GM21423 (cell line): Measurements from ENCODE around the gene NFIX.

ENCODE experiments used
- ATAC-seq: cut with Tn5 transposase; IDR thresholded peaks from one replicate; pipeline ENCODE4 v1.9.1; 2021; ENCODE audit warnings: mild to moderate bottlenecking, moderate library complexity; ENCODE audit not compliant: unreplicated experiment

NFIX gene

GRCh38 chr19:13053761-13054625 is 58.7 kb downstream of the NFIX start:
- ATAC-seq, result no peak

GRCh38 chr19:13054626-13055212 is 59.4 kb downstream of the NFIX start:
- no peak for ATAC-seq

- ATAC-seq, result no peak
These were observed 60.2 kb downstream of the NFIX start for GRCh38 chr19:13055213-13056051.

- no peak for ATAC-seq
These were observed 60.9 kb downstream of the NFIX start for GRCh38 chr19:13056052-13056660.

GRCh38 chr19:13057147-13057572 is 61.9 kb downstream of the NFIX start:
- ATAC-seq, result no peak

- ATAC-seq, result no peak
These were observed 62.5 kb downstream of the NFIX start for GRCh38 chr19:13057744-13058143.

- no peak for ATAC-seq
These were observed 63.8 kb downstream of the NFIX start for GRCh38 chr19:13058951-13059660.

GRCh38 chr19:13060233-13060963 is 65.1 kb downstream of the NFIX start:
- no peak for ATAC-seq

- ATAC-seq, result peak; percentile 52
These were observed 66.0 kb downstream of the NFIX start for GRCh38 chr19:13060964-13061927.

GRCh38 chr19:13062317-13062716 is 67.0 kb downstream of the NFIX start:
- ATAC-seq, result no peak

- ATAC-seq, result no peak
These were observed 68.3 kb downstream of the NFIX start for GRCh38 chr19:13063461-13064091.

GRCh38 chr19:13064092-13064489 is 68.8 kb downstream of the NFIX start:
- ATAC-seq, result no peak

GRCh38 chr19:13066226-13066625 is 71.0 kb downstream of the NFIX start:
- no peak for ATAC-seq

- ATAC-seq, result no peak
These were observed 71.9 kb downstream of the NFIX start for GRCh38 chr19:13066933-13067807.

- no peak for ATAC-seq
These were observed 73.0 kb downstream of the NFIX start for GRCh38 chr19:13068085-13068846.
